ENCODE data around the gene ASCC3. TPM values are rescaled to one million over a fixed set of nuclear protein-coding genes. Genes with fewer than 3 reads are reported as not detected.
A peak's percentile ranks its signal among the peaks of the same experiment; 100 is the strongest.

The ASCC3 gene
- total RNA-seq, 2 experiments from 2014 or later = 50.7 to 53.6 TPM

DNA sequence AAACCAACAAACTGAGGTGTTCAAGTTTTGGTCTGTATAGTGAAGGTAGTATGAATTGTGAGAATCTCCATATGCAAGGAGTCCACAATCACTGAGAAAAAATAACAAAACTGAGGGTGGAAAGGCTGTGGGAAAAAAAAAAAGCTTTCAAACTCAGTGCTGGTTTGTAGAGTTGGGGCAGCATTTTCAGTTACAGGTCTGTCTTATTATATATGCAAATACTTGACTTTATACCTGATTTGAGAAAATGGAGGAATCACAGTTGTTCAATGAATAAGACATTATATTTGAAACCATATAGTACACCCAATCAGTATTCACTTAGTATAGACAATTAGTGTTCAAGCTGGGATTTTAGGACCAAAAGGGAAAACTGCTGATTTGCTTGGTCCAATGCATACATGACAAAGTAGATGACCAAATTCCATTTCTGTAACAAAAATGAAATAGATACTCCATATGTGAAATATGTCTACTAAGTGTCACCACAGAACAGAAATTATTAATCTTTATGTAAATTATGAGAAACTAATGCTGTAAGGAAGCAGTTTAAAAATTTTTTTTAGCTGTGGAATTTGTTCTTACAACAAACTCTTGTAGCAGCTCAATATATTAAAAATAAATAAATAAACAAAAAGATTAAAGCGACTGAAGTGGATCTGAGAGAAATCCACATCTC lies 187.7 kb downstream of the ASCC3 start:
- no peak overlapping the region for H3K27ac Mint-ChIP-seq
- no peaks in the 10 kb centered on the region for H3K27me3 Mint-ChIP-seq
- no peaks in the 10 kb centered on the region for H3K4me1 Mint-ChIP-seq
- peaks cover 8% of the 10 kb centered on the region for H3K36me3 Mint-ChIP-seq
- no peaks in the 10 kb centered on the region for H3K9me3 Mint-ChIP-seq
- no peak for DNase-seq
- H3K4me3 Mint-ChIP-seq = no peak overlapping the region

DNA sequence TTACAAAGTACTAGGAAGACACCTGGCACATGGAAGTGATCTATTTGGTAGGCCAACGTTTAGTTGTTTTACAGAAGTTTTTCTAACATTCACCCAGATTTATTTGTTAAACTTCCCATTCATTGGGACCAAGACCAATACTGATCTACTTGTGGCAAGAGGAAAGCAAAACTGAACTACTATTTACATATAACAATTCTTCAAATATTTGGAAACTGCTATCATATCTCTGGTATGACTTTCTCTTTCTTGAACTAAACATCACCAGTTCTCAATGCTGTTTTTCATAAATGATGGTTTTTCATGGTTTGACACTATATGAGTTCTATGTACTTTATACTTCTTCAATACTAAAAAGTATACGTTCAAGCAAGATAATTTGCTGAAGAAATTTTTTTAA lies 189.2 kb downstream of the ASCC3 start:
- Mint-ChIP-seq H3K9me3 (no peaks in the 10 kb centered on the region), H3K27ac (no peak overlapping the region), H3K4me1 (no peaks in the 10 kb centered on the region), H3K27me3 (no peaks in the 10 kb centered on the region), H3K4me3 (no peak overlapping the region), H3K36me3 (peaks cover 11% of the 10 kb centered on the region)
- no peak for DNase-seq

DNA sequence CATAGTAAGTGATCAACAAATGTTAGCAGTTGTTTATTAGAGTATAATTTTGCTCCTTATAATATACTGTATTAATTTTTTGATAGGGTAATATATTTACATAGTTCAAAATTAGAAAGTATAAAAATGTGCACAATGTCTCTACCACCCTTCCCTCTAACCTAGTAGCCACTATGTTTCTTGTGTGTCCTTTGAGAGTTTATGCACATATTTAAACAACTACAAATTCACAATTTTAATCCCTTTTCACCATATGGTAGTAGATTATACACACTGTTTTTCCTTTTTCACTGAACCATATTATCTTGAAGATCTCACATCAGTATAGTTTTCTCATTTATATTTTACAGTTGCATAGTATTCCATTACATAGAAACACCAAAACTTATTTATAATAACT lies 194.9 kb downstream of the ASCC3 start:
- H3K4me1 Mint-ChIP-seq = peaks cover 2% of the 10 kb centered on the region

DNA sequence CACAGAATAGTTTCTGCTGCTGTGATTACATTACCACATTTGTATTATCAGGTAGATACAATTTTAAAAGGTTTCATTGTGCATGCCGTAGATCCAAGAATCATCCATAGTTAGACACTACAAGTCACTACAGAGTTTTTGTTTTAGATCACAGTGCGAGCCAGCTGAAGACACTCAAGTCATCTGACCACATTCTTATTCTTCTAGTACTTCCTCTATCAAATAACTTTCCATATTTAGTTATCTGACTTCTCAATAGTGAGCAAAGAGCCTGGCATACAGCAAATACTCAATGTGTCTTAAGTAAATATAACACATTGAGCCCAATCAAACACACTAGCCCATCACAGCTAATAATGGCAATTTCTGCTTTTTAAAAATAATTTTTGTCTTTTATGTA lies 195.4 kb downstream of the ASCC3 start:
- Mint-ChIP-seq H3K36me3 (peaks cover 14% of the 10 kb centered on the region), H3K4me3 (no peak overlapping the region), H3K9me3 (no peaks in the 10 kb centered on the region), H3K27ac (no peak overlapping the region), H3K27me3 (no peaks in the 10 kb centered on the region), H3K4me1 (peaks cover 2% of the 10 kb centered on the region)
- DNase-seq = no peak

More for the DNA sequence above, 194.9 kb downstream of the ASCC3 start:
- Mint-ChIP-seq H3K9me3 (no peaks in the 10 kb centered on the region), H3K36me3 (peaks cover 14% of the 10 kb centered on the region), H3K4me3 (no peak overlapping the region), H3K27me3 (no peaks in the 10 kb centered on the region), H3K27ac (no peak overlapping the region)
- no peak for DNase-seq

DNA sequence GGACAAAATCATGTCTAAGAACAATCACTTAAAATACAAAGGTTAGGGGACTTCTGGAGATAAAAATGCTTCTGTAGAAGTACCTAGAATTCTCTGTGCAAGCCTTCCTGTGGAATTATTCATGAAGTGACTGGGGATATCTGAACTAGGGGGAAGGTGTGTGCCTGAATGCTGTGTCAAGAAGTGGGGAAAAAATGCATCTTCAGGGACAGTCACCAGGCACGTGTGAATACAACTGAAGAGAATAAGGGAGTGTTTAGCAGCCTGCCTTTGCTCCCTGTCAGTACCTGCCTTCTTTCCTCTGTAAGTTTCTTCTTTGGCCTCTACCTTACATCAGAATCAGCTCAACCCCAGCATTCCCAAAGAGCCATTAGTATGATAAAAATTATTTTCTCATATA lies 201.0 kb downstream of the ASCC3 start:
- H3K27ac Mint-ChIP-seq = no peak overlapping the region
- no peaks in the 10 kb centered on the region for H3K4me1 Mint-ChIP-seq
- peaks cover 4% of the 10 kb centered on the region for H3K36me3 Mint-ChIP-seq
- H3K27me3 Mint-ChIP-seq = no peaks in the 10 kb centered on the region
- DNase-seq = no peak
- no peak overlapping the region for H3K4me3 Mint-ChIP-seq
- no peaks in the 10 kb centered on the region for H3K9me3 Mint-ChIP-seq

DNA sequence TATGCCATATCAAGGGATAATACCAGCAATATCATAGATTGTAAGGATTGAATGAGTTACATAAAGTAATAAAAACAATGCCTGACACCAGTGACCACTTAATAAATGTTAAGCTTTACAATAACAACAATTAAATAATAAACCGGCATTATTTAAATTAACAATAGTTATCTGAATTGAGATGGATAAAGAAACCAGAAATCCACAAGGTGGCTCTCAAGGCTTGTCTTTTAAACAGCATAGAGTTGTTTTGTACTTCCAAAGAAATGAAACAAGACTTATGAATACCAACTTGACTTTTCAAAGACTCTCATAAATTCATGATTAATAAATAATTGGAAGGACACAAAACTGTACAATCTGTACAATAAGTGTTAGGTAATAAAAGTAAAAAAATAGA lies 203.1 kb downstream of the ASCC3 start:
- H3K4me1 Mint-ChIP-seq = no peaks in the 10 kb centered on the region
- H3K4me3 Mint-ChIP-seq = no peak overlapping the region
- DNase-seq = no peak
- peaks cover 3% of the 10 kb centered on the region for H3K36me3 Mint-ChIP-seq
- H3K9me3 Mint-ChIP-seq = no peaks in the 10 kb centered on the region
- no peak overlapping the region for H3K27ac Mint-ChIP-seq
- no peaks in the 10 kb centered on the region for H3K27me3 Mint-ChIP-seq

DNA sequence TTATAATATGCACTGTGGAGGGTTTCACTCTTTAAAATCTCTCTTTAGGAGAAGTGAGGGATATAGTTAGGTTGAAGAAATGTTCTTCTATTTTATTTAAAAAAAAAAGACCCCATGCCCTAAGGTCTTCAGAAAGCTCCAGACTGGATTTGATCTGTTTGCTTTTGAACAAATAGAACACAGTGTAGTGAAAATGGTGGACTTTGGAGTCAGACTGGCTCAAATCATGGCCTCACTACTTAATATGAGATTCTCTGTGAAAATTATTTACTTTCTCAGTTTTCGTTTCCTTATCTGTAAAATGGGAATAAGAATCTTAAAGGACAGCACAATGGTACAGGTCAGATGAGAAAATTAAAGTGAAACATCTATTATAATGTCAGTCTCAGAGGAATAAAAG lies 203.9 kb downstream of the ASCC3 start:
- H3K36me3 Mint-ChIP-seq = peaks cover 4% of the 10 kb centered on the region
- H3K4me1 Mint-ChIP-seq = no peaks in the 10 kb centered on the region
- H3K9me3 Mint-ChIP-seq = no peaks in the 10 kb centered on the region
- no peak overlapping the region for H3K4me3 Mint-ChIP-seq
- no peaks in the 10 kb centered on the region for H3K27me3 Mint-ChIP-seq
- H3K27ac Mint-ChIP-seq = no peak overlapping the region
- DNase-seq = no peak

DNA sequence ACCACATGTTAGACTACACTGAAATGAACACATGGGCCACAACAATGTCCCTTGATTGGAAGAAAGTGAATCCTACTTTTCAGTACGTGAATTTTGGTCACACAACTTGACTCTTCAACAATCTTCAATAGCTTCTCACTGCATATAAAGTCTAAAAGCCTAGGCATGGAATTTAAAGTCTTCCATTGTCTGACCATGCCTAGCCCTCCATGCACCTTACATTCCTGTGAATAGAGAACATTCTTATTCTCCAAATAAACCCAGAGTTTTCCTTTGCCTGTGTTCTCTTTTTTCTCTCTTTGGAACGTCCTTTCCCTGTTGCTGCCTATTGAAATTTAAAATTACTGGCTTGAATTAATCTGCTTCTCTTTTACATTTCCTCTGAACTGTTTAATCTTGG lies 207.5 kb downstream of the ASCC3 start:
- no peak for DNase-seq
- H3K9me3 Mint-ChIP-seq = no peaks in the 10 kb centered on the region
- no peaks in the 10 kb centered on the region for H3K27me3 Mint-ChIP-seq
- H3K27ac Mint-ChIP-seq = no peak overlapping the region
- H3K4me1 Mint-ChIP-seq = no peaks in the 10 kb centered on the region
- no peak overlapping the region for H3K4me3 Mint-ChIP-seq
- H3K36me3 Mint-ChIP-seq = peaks cover 15% of the 10 kb centered on the region

DNA sequence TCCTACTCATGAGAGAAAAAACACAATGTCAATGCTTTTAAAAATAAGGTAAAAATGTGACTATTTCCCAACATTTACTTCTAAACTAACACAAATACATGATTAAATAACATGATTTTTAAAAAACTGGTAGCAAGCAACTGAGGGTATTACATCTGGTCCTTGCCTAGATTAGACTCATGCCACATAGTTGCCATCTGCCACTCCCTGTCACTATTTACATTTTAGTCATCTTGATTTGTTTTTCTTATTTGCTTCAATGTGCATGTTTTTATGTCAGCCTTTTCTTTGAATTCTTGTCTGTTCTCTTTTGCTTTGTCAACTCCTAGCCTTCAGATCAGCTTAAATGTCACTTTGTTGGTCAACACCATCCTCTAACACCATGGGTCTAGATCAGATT lies 209.4 kb downstream of the ASCC3 start:
- Mint-ChIP-seq H3K4me1 (no peaks in the 10 kb centered on the region), H3K4me3 (no peak overlapping the region), H3K27ac (no peak overlapping the region)

DNA sequence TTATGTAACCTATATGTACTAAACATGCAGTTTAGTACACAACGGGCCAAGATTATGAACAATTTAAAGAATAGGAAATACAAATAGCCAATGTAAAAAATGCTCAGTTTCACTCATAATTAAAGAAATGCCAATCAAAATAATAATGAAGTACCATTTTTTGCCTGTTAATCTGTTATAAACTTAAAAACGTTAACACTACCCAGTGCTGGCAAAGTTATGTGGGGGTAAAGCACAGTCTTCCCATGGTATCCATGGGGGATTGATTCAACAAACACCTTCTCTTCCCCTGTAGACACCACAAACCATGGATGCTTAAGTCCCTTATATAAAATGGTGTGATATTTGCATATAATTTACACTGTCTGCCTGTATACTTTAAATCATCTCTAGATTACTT lies 211.1 kb downstream of the ASCC3 start:
- H3K36me3 Mint-ChIP-seq = peaks cover 16% of the 10 kb centered on the region
- H3K9me3 Mint-ChIP-seq = no peaks in the 10 kb centered on the region
- H3K4me3 Mint-ChIP-seq = no peak overlapping the region
- DNase-seq = no peak
- H3K27me3 Mint-ChIP-seq = no peaks in the 10 kb centered on the region
- H3K27ac Mint-ChIP-seq = no peak overlapping the region
- H3K4me1 Mint-ChIP-seq = peaks cover 3% of the 10 kb centered on the region

More for the DNA sequence above, 209.4 kb downstream of the ASCC3 start:
- Mint-ChIP-seq H3K27me3 (no peaks in the 10 kb centered on the region), H3K36me3 (peaks cover 16% of the 10 kb centered on the region), H3K9me3 (no peaks in the 10 kb centered on the region)
- no peak for DNase-seq

DNA sequence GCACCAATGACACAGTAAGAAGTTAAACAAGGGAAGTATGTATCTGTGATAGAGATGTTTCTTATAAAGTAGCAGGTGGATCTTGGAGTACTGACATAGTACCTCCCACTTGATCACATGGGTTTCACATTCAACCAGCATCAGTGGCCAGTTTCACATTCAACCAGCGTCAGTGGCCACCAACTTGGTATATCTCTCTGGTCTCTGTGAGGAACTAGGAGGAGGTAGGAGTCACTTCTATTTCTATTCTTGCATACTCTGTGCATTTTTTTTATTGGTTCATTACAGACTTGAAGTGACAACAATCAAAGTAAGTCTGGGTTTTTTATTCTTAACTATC lies 216.1 kb downstream of the ASCC3 start:
- Mint-ChIP-seq H3K4me3 (no peak overlapping the region), H3K27ac (no peak overlapping the region), H3K27me3 (no peaks in the 10 kb centered on the region), H3K36me3 (peaks cover 11% of the 10 kb centered on the region), H3K4me1 (peaks cover 9% of the 10 kb centered on the region), H3K9me3 (no peaks in the 10 kb centered on the region)
- DNase-seq = peak; percentile 2

DNA sequence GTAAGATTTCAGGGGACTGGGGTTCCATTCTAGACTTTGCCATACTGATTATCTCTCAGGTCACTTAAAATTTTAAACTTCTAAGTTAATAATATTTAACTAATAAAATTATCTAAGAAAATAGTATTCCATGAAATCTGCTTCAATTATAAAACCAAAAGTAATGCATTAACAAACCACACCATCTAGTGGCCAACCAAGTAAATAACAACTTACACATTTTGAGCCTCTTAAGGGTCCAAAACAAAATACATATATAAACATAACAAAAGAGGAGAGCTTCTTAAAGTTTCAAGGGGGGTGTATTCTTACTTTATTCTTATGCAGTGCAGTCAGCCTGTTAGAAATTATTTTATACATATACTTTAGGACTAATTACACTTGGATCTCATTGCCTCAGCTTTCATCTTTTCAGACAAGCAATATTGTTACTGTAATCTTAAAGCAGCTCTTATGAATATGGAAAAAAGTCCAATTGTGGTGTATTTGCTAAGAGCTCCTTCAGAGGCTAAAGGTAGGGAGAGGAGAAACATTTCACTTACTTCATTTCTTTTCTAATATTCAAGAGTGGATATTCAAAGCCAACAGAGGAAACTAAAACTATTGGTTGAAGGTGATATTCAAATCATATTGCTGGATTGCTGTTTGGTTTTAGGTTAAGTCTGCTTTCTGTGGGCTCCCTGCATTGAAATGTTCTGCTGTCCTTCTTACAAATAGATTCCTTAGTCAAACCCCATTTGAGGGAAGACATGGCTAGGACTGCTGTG lies 216.7 kb downstream of the ASCC3 start:
- H3K27me3 Mint-ChIP-seq = no peaks in the 10 kb centered on the region
- H3K36me3 Mint-ChIP-seq = peaks cover 11% of the 10 kb centered on the region
- DNase-seq = no peak
- H3K9me3 Mint-ChIP-seq = no peaks in the 10 kb centered on the region
- no peak overlapping the region for H3K4me3 Mint-ChIP-seq
- H3K4me1 Mint-ChIP-seq = peaks cover 9% of the 10 kb centered on the region
- no peak overlapping the region for H3K27ac Mint-ChIP-seq

DNA sequence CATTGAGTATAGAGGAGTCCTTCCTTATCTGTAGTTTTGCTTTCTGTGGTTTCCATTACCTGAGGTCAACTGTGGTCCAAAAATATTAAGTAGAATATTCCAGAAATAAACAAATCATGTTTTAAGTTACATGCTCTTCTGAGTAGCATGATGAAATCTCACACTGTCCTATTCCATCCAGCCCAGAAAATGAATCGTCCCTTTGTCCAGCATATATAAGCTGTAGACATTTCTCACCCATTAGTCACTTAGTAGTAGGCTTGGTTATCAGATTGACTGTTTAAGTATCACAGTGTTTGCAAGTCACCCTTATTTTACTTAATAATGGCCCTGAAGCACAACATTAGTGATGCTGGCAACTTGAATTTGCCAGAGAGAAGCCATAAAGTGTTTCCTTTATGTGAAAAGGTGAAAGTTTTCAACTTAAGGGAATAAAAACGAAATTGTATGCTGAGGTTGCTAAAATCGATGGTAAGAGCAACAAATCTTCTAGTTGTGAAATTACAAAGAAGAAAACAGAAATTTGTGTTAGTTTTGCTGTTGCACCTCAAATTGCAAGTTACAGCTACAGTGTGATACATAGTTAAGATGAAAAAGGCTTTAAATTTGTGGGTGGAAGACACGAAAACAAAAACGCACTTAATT lies 217.8 kb downstream of the ASCC3 start:
- Mint-ChIP-seq H3K4me1 (peaks cover 9% of the 10 kb centered on the region), H3K9me3 (no peaks in the 10 kb centered on the region), H3K36me3 (peaks cover 11% of the 10 kb centered on the region), H3K27me3 (no peaks in the 10 kb centered on the region), H3K4me3 (no peak overlapping the region), H3K27ac (no peak overlapping the region)
- no peak for DNase-seq

DNA sequence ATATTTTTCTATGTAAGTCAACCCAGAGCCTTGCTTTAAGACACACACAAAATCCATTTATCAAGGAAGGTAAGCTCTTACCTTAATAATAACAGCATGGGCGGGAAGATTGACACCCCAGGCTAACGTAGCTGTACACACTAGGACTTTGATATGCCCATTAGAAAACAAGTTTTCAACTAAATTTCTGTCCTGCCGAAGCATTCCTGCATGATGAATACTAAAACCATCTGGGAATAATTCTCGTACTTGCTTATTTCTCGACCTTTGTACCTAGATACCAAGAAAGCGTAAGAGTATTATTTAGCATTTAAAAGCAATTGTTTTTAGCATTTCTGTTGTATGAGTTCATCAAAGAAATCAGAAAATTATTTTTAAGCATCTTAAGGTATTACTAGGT lies 218.9 kb downstream of the ASCC3 start:
- peaks cover 8% of the 10 kb centered on the region for H3K36me3 Mint-ChIP-seq
- H3K4me1 Mint-ChIP-seq = peaks cover 9% of the 10 kb centered on the region
- no peak overlapping the region for H3K4me3 Mint-ChIP-seq
- no peaks in the 10 kb centered on the region for H3K27me3 Mint-ChIP-seq
- H3K9me3 Mint-ChIP-seq = no peaks in the 10 kb centered on the region
- no peak overlapping the region for H3K27ac Mint-ChIP-seq
- no peak for DNase-seq

DNA sequence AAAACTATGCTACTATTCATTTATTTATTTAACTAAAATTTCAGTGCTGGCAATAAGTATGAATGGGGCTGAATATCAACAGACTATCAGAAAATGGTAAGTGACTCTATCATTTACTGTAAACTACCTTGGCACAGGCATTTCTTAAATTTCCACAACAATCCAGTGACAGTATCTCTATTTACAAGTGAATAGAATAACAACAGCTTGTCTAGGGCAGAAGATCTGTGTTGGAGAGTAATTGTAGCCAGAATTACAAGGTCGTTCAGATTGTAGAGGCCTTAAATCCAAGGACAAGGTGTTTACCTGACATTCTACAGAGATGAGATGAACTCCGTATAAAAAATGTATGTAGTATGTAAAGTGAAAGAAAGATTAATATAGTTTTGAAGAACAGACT lies 222.6 kb downstream of the ASCC3 start:
- H3K4me3 Mint-ChIP-seq = no peak overlapping the region
- no peaks in the 10 kb centered on the region for H3K9me3 Mint-ChIP-seq
- H3K27me3 Mint-ChIP-seq = no peaks in the 10 kb centered on the region
- peaks cover 10% of the 10 kb centered on the region for H3K36me3 Mint-ChIP-seq
- H3K4me1 Mint-ChIP-seq = no peaks in the 10 kb centered on the region
- H3K27ac Mint-ChIP-seq = no peak overlapping the region
- DNase-seq = no peak
